ENCODE data around the gene MCF2L2. TPM values are rescaled to one million over a fixed set of nuclear protein-coding genes. Genes with fewer than 3 reads are reported as not detected.

The MCF2L2 gene
- total and polyA plus RNA-seq, 2 experiments from 2014 or later, result not detected

- H3K4me3 ChIP-seq, result no peak overlapping the region
- in situ Hi-C loops (cut with MboI), result no loop called here
- H4K20me1 ChIP-seq (ENCODE audit: insufficient read depth), result no peaks in the 10 kb centered on the region
- no peaks in the 10 kb centered on the region for H3K36me3 ChIP-seq (ENCODE audit: low read depth)
- peaks cover 13% of the 10 kb centered on the region; the same call in 1 of the 2 replicates for H3K4me1 ChIP-seq (ENCODE audit: insufficient read depth)
- peaks cover 8% of the 10 kb centered on the region for H3F3A ChIP-seq (ENCODE audit: insufficient read depth)
- no peaks in the 10 kb centered on the region for H3K9me3 ChIP-seq (ENCODE audit: low read depth)
- no peak overlapping the region for H2AFZ ChIP-seq
- H3K9ac ChIP-seq, result no peak overlapping the region
- DNase-seq, result no peak
- H3K27me3 ChIP-seq (replicated peaks; ENCODE audit: insufficient read depth), result no peaks in the 10 kb centered on the region
- no peaks in the 10 kb centered on the region; the same call in 1 of the 2 replicates for H3K79me2 ChIP-seq (ENCODE audit: insufficient read depth)
- H3K9me2 ChIP-seq (ENCODE audit: insufficient read depth), result no peaks in the 10 kb centered on the region
- no peak overlapping the region for H3K27ac ChIP-seq
- H3K4me2 ChIP-seq (ENCODE audit: unreplicated experiment), result no peak overlapping the region
- TF ChIP-seq EZH2 (IDR thresholded peaks at IDR 0.05; ENCODE audit: insufficient read depth, poor library complexity, severe bottlenecking), result no peak
- no peak for TF ChIP-seq EZH2phosphoT487 (IDR thresholded peaks at IDR 0.05; ENCODE audit: insufficient read depth, low read depth)
These were observed 155.6 kb downstream of the MCF2L2 start for GRCh38 chr3:183272791-183273190.

- WGBS, 2 experiments (ENCODE audit: low coverage in 1 of 2, low lambda C conversion rate in 2 of 2, missing lambda C conversion rate in 2 of 2), result 94 to 97% methylated on average over 3 of the region's 3 CpGs
- H3F3A ChIP-seq (ENCODE audit: insufficient read depth), result peaks cover 8% of the 10 kb centered on the region
- in situ Hi-C loops (cut with MboI), result no loop called here
- H3K79me2 ChIP-seq (ENCODE audit: insufficient read depth), result no peaks in the 10 kb centered on the region; the same call in 1 of the 2 replicates
- H4K20me1 ChIP-seq (ENCODE audit: insufficient read depth), result no peaks in the 10 kb centered on the region
- H3K27ac ChIP-seq, result no peak overlapping the region
- H3K36me3 ChIP-seq (ENCODE audit: low read depth), result no peaks in the 10 kb centered on the region
- TF ChIP-seq EZH2phosphoT487 (IDR thresholded peaks at IDR 0.05; ENCODE audit: insufficient read depth, low read depth), result no peak
- TF ChIP-seq EZH2 (IDR thresholded peaks at IDR 0.05; ENCODE audit: insufficient read depth, poor library complexity, severe bottlenecking), result no peak
- H3K27me3 ChIP-seq (replicated peaks; ENCODE audit: insufficient read depth), result no peaks in the 10 kb centered on the region
- DNase-seq, result no peak
- H3K4me1 ChIP-seq (ENCODE audit: insufficient read depth), result peaks cover 13% of the 10 kb centered on the region; the same call in 1 of the 2 replicates
- H3K9ac ChIP-seq, result no peak overlapping the region
- no peaks in the 10 kb centered on the region for H3K9me3 ChIP-seq (ENCODE audit: low read depth)
- H2AFZ ChIP-seq, result no peak overlapping the region
- no peak overlapping the region for H3K4me2 ChIP-seq (ENCODE audit: unreplicated experiment)
- H3K9me2 ChIP-seq (ENCODE audit: insufficient read depth), result no peaks in the 10 kb centered on the region
- no peak overlapping the region for H3K4me3 ChIP-seq
These were observed 156.3 kb downstream of the MCF2L2 start for GRCh38 chr3:183272142-183272541.

- TF ChIP-seq EZH2phosphoT487 (IDR thresholded peaks at IDR 0.05; ENCODE audit: insufficient read depth, low read depth) (no peak), EZH2 (IDR thresholded peaks at IDR 0.05; ENCODE audit: insufficient read depth, poor library complexity, severe bottlenecking) (no peak)
- Histone ChIP-seq H3K36me3 (ENCODE audit: low read depth) (no peaks in the 10 kb centered on the region), H3F3A (ENCODE audit: insufficient read depth) (peaks cover 16% of the 10 kb centered on the region), H3K4me2 (ENCODE audit: unreplicated experiment) (no peak overlapping the region), H3K4me1 (ENCODE audit: insufficient read depth) (peaks cover 20% of the 10 kb centered on the region), H3K79me2 (ENCODE audit: insufficient read depth) (no peaks in the 10 kb centered on the region; the same call in 1 of the 2 replicates), H4K20me1 (ENCODE audit: insufficient read depth) (no peaks in the 10 kb centered on the region), H3K27me3 (replicated peaks; ENCODE audit: insufficient read depth) (no peaks in the 10 kb centered on the region), H2AFZ (no peak overlapping the region), H3K4me3 (no peak overlapping the region), H3K9me2 (ENCODE audit: insufficient read depth) (no peaks in the 10 kb centered on the region), H3K9ac (no peak overlapping the region), H3K27ac (no peak overlapping the region), H3K9me3 (ENCODE audit: low read depth) (no peaks in the 10 kb centered on the region)
- in situ Hi-C loops (cut with MboI), result no loop called here
- DNase-seq, result no peak
- WGBS, 2 experiments (ENCODE audit: low coverage in 1 of 2, low lambda C conversion rate in 2 of 2, missing lambda C conversion rate in 2 of 2), result 91 to 96% methylated on average over 7 of the region's 7 CpGs
These were observed 158.1 kb downstream of the MCF2L2 start for GRCh38 chr3:183270344-183270743.

GRCh38 chr3:183269345-183269744 is 159.1 kb downstream of the MCF2L2 start:
- 96 to 97% methylated on average over 13 of the region's 13 CpGs for WGBS, 2 experiments (ENCODE audit: low coverage in 1 of 2, low lambda C conversion rate in 2 of 2, missing lambda C conversion rate in 2 of 2)
- H3K4me2 ChIP-seq (ENCODE audit: unreplicated experiment), result no peak overlapping the region
- no peak overlapping the region for H3K4me3 ChIP-seq
- no peaks in the 10 kb centered on the region; the same call in 1 of the 2 replicates for H3K79me2 ChIP-seq (ENCODE audit: insufficient read depth)
- H3K27ac ChIP-seq, result no peak overlapping the region
- H3F3A ChIP-seq (ENCODE audit: insufficient read depth), result peaks cover 11% of the 10 kb centered on the region
- H4K20me1 ChIP-seq (ENCODE audit: insufficient read depth), result no peaks in the 10 kb centered on the region
- H3K9me3 ChIP-seq (ENCODE audit: low read depth), result no peaks in the 10 kb centered on the region
- in situ Hi-C loops (cut with MboI), result no loop called here
- H2AFZ ChIP-seq, result no peak overlapping the region
- no peaks in the 10 kb centered on the region for H3K36me3 ChIP-seq (ENCODE audit: low read depth)
- TF ChIP-seq EZH2 (IDR thresholded peaks at IDR 0.05; ENCODE audit: insufficient read depth, poor library complexity, severe bottlenecking) (no peak), EZH2phosphoT487 (IDR thresholded peaks at IDR 0.05; ENCODE audit: insufficient read depth, low read depth) (no peak)
- no peaks in the 10 kb centered on the region for H3K9me2 ChIP-seq (ENCODE audit: insufficient read depth)
- H3K4me1 ChIP-seq (ENCODE audit: insufficient read depth), result peaks cover 10% of the 10 kb centered on the region
- H3K9ac ChIP-seq, result no peak overlapping the region
- no peak for DNase-seq
- H3K27me3 ChIP-seq (replicated peaks; ENCODE audit: insufficient read depth), result no peaks in the 10 kb centered on the region

DNA sequence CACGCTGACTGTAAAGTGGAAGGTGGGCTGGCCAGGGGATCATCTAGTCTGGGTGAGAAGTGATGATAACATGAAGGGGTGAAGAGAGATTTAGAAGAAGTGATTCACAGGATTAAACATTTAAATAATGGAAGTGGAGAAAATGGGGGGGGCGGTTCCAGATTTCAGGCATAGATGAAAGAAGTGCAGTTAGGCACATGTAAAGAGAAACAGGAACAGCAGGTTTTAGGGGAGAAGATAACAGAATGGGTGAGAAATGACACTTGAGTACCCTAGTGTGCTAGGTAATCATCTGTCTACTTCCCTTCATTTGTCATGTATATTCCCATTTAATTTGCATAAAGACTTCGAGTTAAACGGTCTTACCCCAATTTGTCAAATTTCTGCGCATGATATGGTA is 160.1 kb downstream of the MCF2L2 start:
- WGBS, 2 experiments (ENCODE audit: low coverage in 1 of 2, low lambda C conversion rate in 2 of 2, missing lambda C conversion rate in 2 of 2), result 86 to 92% methylated on average over 5 of the region's 5 CpGs
- H3K9me3 ChIP-seq (ENCODE audit: low read depth), result no peaks in the 10 kb centered on the region
- no peak for DNase-seq
- TF ChIP-seq EZH2phosphoT487 (IDR thresholded peaks at IDR 0.05; ENCODE audit: insufficient read depth, low read depth), result no peak
- TF ChIP-seq EZH2 (IDR thresholded peaks at IDR 0.05; ENCODE audit: insufficient read depth, poor library complexity, severe bottlenecking), result no peak
- 0 out of 2 replicates have a peak, but pooled peaks cover 10% of the 10 kb centered on the region for H3F3A ChIP-seq (ENCODE audit: insufficient read depth)
- no peaks in the 10 kb centered on the region; the same call in 1 of the 2 replicates for H3K79me2 ChIP-seq (ENCODE audit: insufficient read depth)
- H3K4me2 ChIP-seq (ENCODE audit: unreplicated experiment), result no peak overlapping the region
- no peak overlapping the region for H3K9ac ChIP-seq
- no peak overlapping the region for H3K27ac ChIP-seq
- in situ Hi-C loops (cut with MboI), result no loop called here
- no peaks in the 10 kb centered on the region for H3K36me3 ChIP-seq (ENCODE audit: low read depth)
- no peak overlapping the region for H2AFZ ChIP-seq
- H4K20me1 ChIP-seq (ENCODE audit: insufficient read depth), result no peaks in the 10 kb centered on the region
- H3K27me3 ChIP-seq (replicated peaks; ENCODE audit: insufficient read depth), result no peaks in the 10 kb centered on the region
- H3K4me3 ChIP-seq, result no peak overlapping the region
- H3K4me1 ChIP-seq (ENCODE audit: insufficient read depth), result peaks cover 9% of the 10 kb centered on the region
- H3K9me2 ChIP-seq (ENCODE audit: insufficient read depth), result no peaks in the 10 kb centered on the region
